NK-92 treated with Interleukin-12 subunit alpha and Interleukin-12 subunit beta, amount 100 ng/mL, for 24 hours (cell line): ENCODE data around the gene ENPP7.

Source experiments
- DNase-seq: peaks from one replicate; lab custom pipeline; 2025; lab: John Stamatoyannopoulos, UW

ENPP7 gene

GRCh38 chr17:79704691-79705090 is 26.1 kb upstream of the ENPP7 start:
- no peak for DNase-seq

- DNase-seq, result no peak
Measured at GRCh38 chr17:79705674-79706073, 25.1 kb upstream of the ENPP7 start.

- DNase-seq, result no peak
Measured at GRCh38 chr17:79706931-79707850, 23.6 kb upstream of the ENPP7 start.

- peak; percentile 37 for DNase-seq
Measured at GRCh38 chr17:79707931-79708891, 22.5 kb upstream of the ENPP7 start.

GRCh38 chr17:79711715-79712305 is 18.9 kb upstream of the ENPP7 start:
- no peak for DNase-seq

GRCh38 chr17:79713391-79713790 is 17.4 kb upstream of the ENPP7 start:
- no peak for DNase-seq

- no peak for DNase-seq
Measured at GRCh38 chr17:79714176-79715097, 16.3 kb upstream of the ENPP7 start.

GRCh38 chr17:79715098-79715942 is 15.4 kb upstream of the ENPP7 start:
- DNase-seq, result no peak

GRCh38 chr17:79715943-79716797 is 14.6 kb upstream of the ENPP7 start:
- no peak for DNase-seq

GRCh38 chr17:79720705-79721292 is 9.9 kb upstream of the ENPP7 start:
- no peak for DNase-seq

GRCh38 chr17:79721993-79722671 is 8.6 kb upstream of the ENPP7 start:
- DNase-seq, result no peak

GRCh38 chr17:79722787-79723186 is 8.0 kb upstream of the ENPP7 start:
- no peak for DNase-seq

- peak; percentile 56 for DNase-seq
Measured at GRCh38 chr17:79728169-79728907, 2.4 kb upstream of the ENPP7 start.

- DNase-seq, result no peak
Measured at GRCh38 chr17:79728908-79729471, 1.8 kb upstream of the ENPP7 start.

- DNase-seq, result no peak
Measured at GRCh38 chr17:79729761-79730160, 982 bp upstream of the ENPP7 start.

- no peak for DNase-seq
Measured at GRCh38 chr17:79730437-79730768, 340 bp upstream of the ENPP7 start.

GRCh38 chr17:79732254-79732653 is 1.5 kb downstream of the ENPP7 start:
- no peak for DNase-seq
